Glutamatergic neuron (in vitro differentiated cells): Measurements from ENCODE around the gene RNF113B. TPM values are rescaled to one million over a fixed set of nuclear protein-coding genes. Genes with fewer than 3 reads are reported as not detected.
A peak's percentile ranks its signal among the peaks of the same experiment; 100 is the strongest.

Experiments used
- DNase-seq: peaks from one replicate; pipeline ENCODE4 v3.0.0; 2022
- H3K27ac Mint-ChIP-seq: one replicate; pipeline ENCODE4 v1.8.0; 2020; ENCODE audit warnings: mild to moderate bottlenecking, mixed read lengths, inconsistent platforms; ENCODE audit not compliant: unreplicated experiment
- H3K27me3 Mint-ChIP-seq: one replicate; pipeline ENCODE4 v1.8.0; 2020; ENCODE audit warnings: mild to moderate bottlenecking, moderate library complexity, mixed read lengths, inconsistent platforms; ENCODE audit not compliant: unreplicated experiment
- H3K36me3 Mint-ChIP-seq: one replicate; pipeline ENCODE4 v1.8.0; 2020; ENCODE audit warnings: mild to moderate bottlenecking, mixed read lengths, inconsistent platforms; ENCODE audit not compliant: unreplicated experiment
- H3K4me1 Mint-ChIP-seq: one replicate; pipeline ENCODE4 v1.8.0; 2020; ENCODE audit warnings: mild to moderate bottlenecking, low read depth, mixed read lengths, inconsistent platforms; ENCODE audit not compliant: unreplicated experiment
- H3K4me3 Mint-ChIP-seq: one replicate; pipeline ENCODE4 v1.8.0; 2020; ENCODE audit warnings: mild to moderate bottlenecking, mixed read lengths, inconsistent platforms; ENCODE audit not compliant: unreplicated experiment
- H3K9me3 Mint-ChIP-seq: one replicate; pipeline ENCODE4 v1.8.0; 2020; ENCODE audit warnings: mild to moderate bottlenecking, moderate library complexity, mixed read lengths, inconsistent platforms; ENCODE audit not compliant: unreplicated experiment
- CTCF ChIP-seq: fragments of 200-600 bp; sonication (generic); IDR thresholded peaks from one replicate; pipeline ENCODE4 v1.5.0; 2021; ENCODE audit not compliant: partially characterized antibody, unreplicated experiment
- total RNA-seq: library from RNA; stranded (reverse); fragmentation: NEBNext Ultra II Directional; extraction: Animal tissue kit (Norgen Biotek cat#: 25700); gene quantifications from one replicate; pipeline ENCODE4 v1.2.1, GENCODE V29; 2021; ENCODE audit not compliant: unreplicated experiment

The RNF113B gene
- total RNA-seq, 1 donor from 2014 or later, result not detected

GRCh38 chr13:98214707-98215106 lies 37.6 kb upstream of the RNF113B start:
- H3K27ac Mint-ChIP-seq, result no peak overlapping the region
- peaks cover 7% of the 10 kb centered on the region for H3K9me3 Mint-ChIP-seq
- H3K27me3 Mint-ChIP-seq, result peaks cover 5% of the 10 kb centered on the region
- peaks cover 10% of the 10 kb centered on the region for H3K36me3 Mint-ChIP-seq
- peaks cover 20% of the 10 kb centered on the region for H3K4me1 Mint-ChIP-seq
- H3K4me3 Mint-ChIP-seq, result no peak overlapping the region
- TF ChIP-seq CTCF, result no peak
- DNase-seq, result no peak

- Mint-ChIP-seq H3K27me3 (peaks cover 5% of the 10 kb centered on the region), H3K27ac (peak overlapping the region; percentile 65), H3K36me3 (peaks cover 10% of the 10 kb centered on the region), H3K4me1 (peaks cover 20% of the 10 kb centered on the region), H3K9me3 (peaks cover 7% of the 10 kb centered on the region), H3K4me3 (peak overlapping the region; percentile 12)
- peak; percentile 61 for DNase-seq
- TF ChIP-seq CTCF, result no peak
Measured at GRCh38 chr13:98214008-98214643, 37.1 kb upstream of the RNF113B start.

- H3K36me3 Mint-ChIP-seq, result peaks cover 10% of the 10 kb centered on the region
- H3K4me3 Mint-ChIP-seq, result no peak overlapping the region
- DNase-seq, result no peak
- peaks cover 8% of the 10 kb centered on the region for H3K27me3 Mint-ChIP-seq
- H3K27ac Mint-ChIP-seq, result peak overlapping the region; percentile 89
- H3K9me3 Mint-ChIP-seq, result peaks cover 7% of the 10 kb centered on the region
- TF ChIP-seq CTCF, result no peak
- H3K4me1 Mint-ChIP-seq, result peaks cover 19% of the 10 kb centered on the region
Measured at GRCh38 chr13:98213354-98213753, 36.3 kb upstream of the RNF113B start.

GRCh38 chr13:98212763-98213162 lies 35.7 kb upstream of the RNF113B start:
- TF ChIP-seq CTCF, result no peak
- H3K27ac Mint-ChIP-seq, result no peak overlapping the region
- H3K4me3 Mint-ChIP-seq, result no peak overlapping the region
- H3K9me3 Mint-ChIP-seq, result peaks cover 7% of the 10 kb centered on the region
- peaks cover 6% of the 10 kb centered on the region for H3K27me3 Mint-ChIP-seq
- peaks cover 10% of the 10 kb centered on the region for H3K36me3 Mint-ChIP-seq
- peaks cover 19% of the 10 kb centered on the region for H3K4me1 Mint-ChIP-seq
- no peak for DNase-seq

GRCh38 chr13:98208606-98209005 lies 31.5 kb upstream of the RNF113B start:
- no peak overlapping the region for H3K4me3 Mint-ChIP-seq
- H3K27ac Mint-ChIP-seq, result no peak overlapping the region
- no peak for DNase-seq
- no peak for TF ChIP-seq CTCF
- H3K36me3 Mint-ChIP-seq, result peaks cover 28% of the 10 kb centered on the region
- H3K4me1 Mint-ChIP-seq, result peaks cover 18% of the 10 kb centered on the region
- H3K27me3 Mint-ChIP-seq, result peaks cover 9% of the 10 kb centered on the region
- H3K9me3 Mint-ChIP-seq, result peaks cover 18% of the 10 kb centered on the region
